Spleen (tissue), 11 donors: Measurements from ENCODE around the gene FKBP4. TPM values are rescaled to one million over a fixed set of nuclear protein-coding genes. Genes with fewer than 3 reads are reported as not detected.

Experiments used
- DNase-seq: peaks from one replicate; pipeline ENCODE4 v3.0.0-alpha.2; 2020
- H3K27ac ChIP-seq, 8 donors: fragments of 200-600 bp; sonication (generic) in 7 of 8; 1 replicate in 4 of 8; 2 replicates in 4 of 8; pipeline versions ENCODE4 v1.5.0 to v1.8.0; 2016 to 2021; ENCODE audit warnings: inconsistent platforms in 4 of 8, mild to moderate bottlenecking in 4 of 8, moderate library complexity in 1 of 8
- H3K27me3 ChIP-seq, 7 donors: fragments of 200-600 bp; sonication (generic) in 6 of 7; replicated peaks in 1 of 7; 1 replicate in 4 of 7; 2 replicates in 3 of 7; pipeline versions ENCODE4 v1.5.0 to v1.8.0; 2016 to 2021; ENCODE audit warnings: inconsistent platforms in 3 of 7, mild to moderate bottlenecking in 1 of 7
- H3K36me3 ChIP-seq, 6 donors: fragments of 200-600 bp; sonication (generic) in 5 of 6; 1 replicate in 4 of 6; 2 replicates in 2 of 6; pipeline versions ENCODE4 v1.5.0 to v1.8.0; 2016 to 2021; ENCODE audit warnings: inconsistent platforms in 2 of 6
- H3K4me1 ChIP-seq, 6 donors: fragments of 200-600 bp; sonication (generic) in 5 of 6; 1 replicate in 3 of 6; 2 replicates in 3 of 6; pipeline versions ENCODE4 v1.5.0 to v1.8.0; 2016 to 2021; ENCODE audit warnings: inconsistent platforms in 3 of 6
- H3K4me3 ChIP-seq, 8 donors: fragments of 200-600 bp; sonication (generic) in 7 of 8; 1 replicate in 4 of 8; 2 replicates in 4 of 8; pipeline versions ENCODE4 v1.5.0 to v1.8.0; 2016 to 2021; ENCODE audit warnings: inconsistent platforms in 4 of 8, mild to moderate bottlenecking in 4 of 8, moderate library complexity in 2 of 8
- H3K9me3 ChIP-seq, 8 donors: fragments of 200-600 bp; sonication (generic) in 7 of 8; 1 replicate in 4 of 8; 2 replicates in 4 of 8; pipeline versions ENCODE4 v1.5.0 to v1.8.0; 2016 to 2021; ENCODE audit warnings: inconsistent platforms in 4 of 8
- POLR2A ChIP-seq, 3 donors: fragments of 450-650 bp; IDR thresholded peaks; one replicate each; pipeline ENCODE4 v1.5.1; 2017; ENCODE audit warnings: antibody characterized with exemption in 3 of 3, mild to moderate bottlenecking in 1 of 3
- POLR2AphosphoS5 ChIP-seq, 3 donors: sonication (generic); formaldehyde crosslinking; IDR thresholded peaks; one replicate each; pipeline ENCODE4 v1.5.1; 2017; ENCODE audit warnings: antibody characterized with exemption in 3 of 3
- WGBS, 5 donors: extraction: QIAGEN DNeasy Blood & Tissue Kit in 3 of 5; methylation state at CpG; one replicate each; pipeline versions ENCODE4 v1.1.5 to v1.1.7; 2013 to 2018; 5-methylcytosine and 5-hydroxymethylcytosine counted together
- intact Hi-C: fragments of 100-400 bp; cut with DNase I; formaldehyde crosslinking; loops from one replicate; pipeline ENCODE4 v1.15.0; 2023; ENCODE audit warnings: low total_unique reads
- polyA plus RNA-seq, 3 donors: library from polyadenylated mRNA; stranded (reverse); fragments of 200-250 nt; gene quantifications; one replicate each; pipeline ENCODE4 v1.2.1, GENCODE V29; 2013
- total RNA-seq, 7 donors: library from RNA; depleted of rRNA in 3 of 7; stranded (reverse); fragments of >200 nt in 3 of 7; fragmentation: NEBNext Ultra II Directional in 4 of 7; extraction: Animal tissue kit (Norgen Biotek cat#: 25700) in 4 of 7; gene quantifications; one replicate each; pipeline versions ENCODE4 v1.1.0 to v1.2.1, GENCODE V29; 2016 to 2021
- TF ChIP-seq, protein P1 (sequence below), 11 experiments: fragments of 200-600 bp in 7 of 11; fragments of 450-650 bp in 4 of 11; sonication (generic) in 4 of 11; IDR thresholded peaks in 8 of 11; conservative IDR thresholded peaks in 3 of 11; 1 replicate in 7 of 11; 2 replicates in 4 of 11; pipeline versions ENCODE4 v1.4.0 to v1.8.0; 2016 to 2021; ENCODE audit warnings: antibody characterized with exemption in 11 of 11, inconsistent platforms in 4 of 11, mild to moderate bottlenecking in 1 of 11
- donor health status: healthy with polysubstance abuse.
- donor health status: DM: no; HTN: no; CAD: no; lungs with moderate emphysema.
- donor health status: DM: no; HTN: no; CAD: no.
- donor health status: Bipolar disorder and iron deficiency.
- donor health status: healthy.
- donor health status: DM: no; HTN: no; CAD: no.
- donor health status: DM: yes; HTN: yes; CAD: no.

Gene FKBP4
- total and polyA plus RNA-seq, 10 donors: 8.3 to 65.6 (median 25.4) TPM

DNA sequence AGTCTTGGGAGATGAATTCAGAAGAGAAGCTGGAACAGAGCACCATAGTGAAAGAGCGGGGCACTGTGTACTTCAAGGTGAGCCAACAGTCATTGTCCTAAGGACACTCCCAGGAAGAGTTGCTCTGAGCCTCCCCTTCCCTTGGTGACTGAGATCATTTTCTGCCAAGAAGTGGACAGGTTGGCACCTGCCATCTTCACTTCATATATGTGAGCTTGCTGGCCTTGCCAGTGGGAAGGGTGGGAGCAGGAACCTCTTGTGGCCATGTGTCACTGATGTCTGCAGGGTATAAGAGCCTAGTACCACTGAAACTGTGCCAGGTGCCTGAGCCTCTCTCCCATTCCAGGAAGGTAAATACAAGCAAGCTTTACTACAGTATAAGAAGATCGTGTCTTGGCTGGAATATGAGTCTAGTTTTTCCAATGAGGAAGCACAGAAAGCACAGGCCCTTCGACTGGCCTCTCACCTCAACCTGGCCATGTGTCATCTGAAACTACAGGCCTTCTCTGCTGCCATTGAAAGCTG is 5.3 kb downstream of the FKBP4 start:
- 90 to 100% (median 97%) methylated on average over 3 of the region's 3 CpGs for WGBS, 5 donors
- TF ChIP-seq POLR2A (IDR thresholded peaks at IDR 0.05) (no peak), POLR2AphosphoS5 (IDR thresholded peaks at IDR 0.05) (no peak)
- TF ChIP-seq, protein P1, sequence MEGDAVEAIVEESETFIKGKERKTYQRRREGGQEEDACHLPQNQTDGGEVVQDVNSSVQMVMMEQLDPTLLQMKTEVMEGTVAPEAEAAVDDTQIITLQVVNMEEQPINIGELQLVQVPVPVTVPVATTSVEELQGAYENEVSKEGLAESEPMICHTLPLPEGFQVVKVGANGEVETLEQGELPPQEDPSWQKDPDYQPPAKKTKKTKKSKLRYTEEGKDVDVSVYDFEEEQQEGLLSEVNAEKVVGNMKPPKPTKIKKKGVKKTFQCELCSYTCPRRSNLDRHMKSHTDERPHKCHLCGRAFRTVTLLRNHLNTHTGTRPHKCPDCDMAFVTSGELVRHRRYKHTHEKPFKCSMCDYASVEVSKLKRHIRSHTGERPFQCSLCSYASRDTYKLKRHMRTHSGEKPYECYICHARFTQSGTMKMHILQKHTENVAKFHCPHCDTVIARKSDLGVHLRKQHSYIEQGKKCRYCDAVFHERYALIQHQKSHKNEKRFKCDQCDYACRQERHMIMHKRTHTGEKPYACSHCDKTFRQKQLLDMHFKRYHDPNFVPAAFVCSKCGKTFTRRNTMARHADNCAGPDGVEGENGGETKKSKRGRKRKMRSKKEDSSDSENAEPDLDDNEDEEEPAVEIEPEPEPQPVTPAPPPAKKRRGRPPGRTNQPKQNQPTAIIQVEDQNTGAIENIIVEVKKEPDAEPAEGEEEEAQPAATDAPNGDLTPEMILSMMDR (IDR thresholded peaks at IDR 0.05 in 8 of 11, conservative IDR thresholded peaks at IDR 0.05 in 3 of 11): no peak
- H3K9me3 ChIP-seq: no peaks in the 10 kb centered on the region
- H3K36me3 ChIP-seq: peaks cover 13 to 83% (median 76%) of the 10 kb centered on the region in 6 donors
- H3K4me1 ChIP-seq: peaks cover 10 to 49% (median 25%) of the 10 kb centered on the region in 6 donors
- intact Hi-C loops: no loop called here
- H3K27ac ChIP-seq: no peak overlapping the region
- H3K27me3 ChIP-seq: no peaks in the 10 kb centered on the region
- no peak overlapping the region for H3K4me3 ChIP-seq
- no peak for DNase-seq

DNA sequence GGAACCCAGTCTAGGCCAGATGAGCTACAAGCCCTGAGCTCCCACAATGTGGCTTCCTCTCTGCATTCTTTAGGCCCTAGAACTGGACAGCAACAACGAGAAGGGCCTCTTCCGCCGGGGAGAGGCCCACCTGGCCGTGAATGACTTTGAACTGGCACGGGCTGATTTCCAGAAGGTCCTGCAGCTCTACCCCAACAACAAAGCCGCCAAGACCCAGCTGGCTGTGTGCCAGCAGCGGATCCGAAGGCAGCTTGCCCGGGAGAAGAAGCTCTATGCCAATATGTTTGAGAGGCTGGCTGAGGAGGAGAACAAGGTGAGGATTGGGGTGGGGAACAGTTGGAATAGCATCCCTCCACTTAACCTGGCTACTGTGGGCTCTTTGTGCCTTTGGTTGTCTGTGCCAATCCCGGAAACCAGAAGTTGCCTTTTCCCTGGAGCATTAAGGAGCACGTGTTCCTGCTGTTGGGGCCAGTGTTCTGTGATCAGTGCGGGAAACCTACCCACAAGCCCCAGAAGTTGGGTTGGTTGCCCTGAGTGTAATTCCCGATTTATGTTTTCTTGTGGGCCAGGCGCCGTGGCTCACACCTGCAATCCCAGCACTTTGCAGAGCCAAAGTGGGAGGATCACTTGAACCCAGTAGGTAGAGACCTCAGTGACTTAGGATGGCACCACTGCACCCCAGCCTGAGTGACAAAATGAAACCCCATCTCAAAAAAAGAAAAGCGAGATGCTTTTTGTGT is 6.4 kb downstream of the FKBP4 start:
- H3K4me1 ChIP-seq: peaks cover 9 to 46% (median 21%) of the 10 kb centered on the region in 6 donors
- intact Hi-C loops: no loop called here
- no peak overlapping the region for H3K27ac ChIP-seq
- peaks cover 13 to 92% (median 76%) of the 10 kb centered on the region in 6 donors for H3K36me3 ChIP-seq
- DNase-seq: peak; percentile 59
- WGBS, 5 donors: 87 to 94% (median 89%) methylated on average over 16 of the region's 16 CpGs
- no peak overlapping the region for H3K4me3 ChIP-seq
- no peaks in the 10 kb centered on the region for H3K27me3 ChIP-seq
- no peak for TF ChIP-seq POLR2AphosphoS5 (IDR thresholded peaks at IDR 0.05)
- no peak for TF ChIP-seq POLR2A (IDR thresholded peaks at IDR 0.05)
- TF ChIP-seq, protein P1 (IDR thresholded peaks at IDR 0.05 in 8 of 11, conservative IDR thresholded peaks at IDR 0.05 in 3 of 11): no peak
- H3K9me3 ChIP-seq: no peaks in the 10 kb centered on the region

DNA sequence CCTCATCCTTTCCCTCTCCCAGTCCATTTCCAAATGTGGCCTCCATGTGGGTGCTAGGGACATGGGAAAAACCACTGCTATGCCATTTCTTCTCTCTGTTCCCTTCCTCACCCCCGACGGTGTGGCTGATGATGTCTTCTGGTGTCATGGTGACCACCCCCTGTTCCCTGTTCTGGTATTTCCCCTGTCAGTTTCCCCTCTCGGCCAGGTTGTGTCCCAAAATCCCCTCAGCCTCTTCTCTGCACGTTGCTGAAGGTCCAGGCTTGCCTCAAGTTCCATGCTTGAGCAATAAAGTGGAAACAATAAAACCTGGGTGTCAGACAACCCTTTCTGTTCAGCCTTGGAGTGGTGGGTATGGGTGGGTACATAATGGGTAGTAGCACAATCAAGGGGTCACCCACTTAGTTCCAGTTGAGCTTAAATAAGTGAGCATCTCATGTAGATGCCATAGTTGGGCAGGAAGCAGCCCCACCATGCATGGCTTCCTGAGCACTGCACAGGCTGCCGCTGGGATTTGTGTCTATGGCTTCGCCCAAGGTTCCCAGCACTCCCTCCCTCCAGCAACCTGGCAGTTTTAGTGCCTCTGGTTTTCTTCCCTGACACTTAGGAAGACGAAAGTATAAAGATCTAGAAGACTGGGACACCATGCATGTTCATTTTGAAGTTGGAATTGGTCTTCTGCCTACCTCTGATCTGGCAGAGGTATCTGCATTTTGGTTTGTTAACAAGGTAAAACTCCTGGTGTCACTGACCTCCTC is 9.0 kb downstream of the FKBP4 start:
- H3K36me3 ChIP-seq: peaks cover 9 to 73% (median 61%) of the 10 kb centered on the region in 6 donors
- H3K4me3 ChIP-seq: no peak overlapping the region
- H3K27me3 ChIP-seq: no peaks in the 10 kb centered on the region
- intact Hi-C loops: no loop called here
- peak; percentile 19 for DNase-seq
- no peak for TF ChIP-seq POLR2AphosphoS5 (IDR thresholded peaks at IDR 0.05)
- TF ChIP-seq POLR2A (IDR thresholded peaks at IDR 0.05): no peak
- TF ChIP-seq, protein P1 (IDR thresholded peaks at IDR 0.05 in 8 of 11, conservative IDR thresholded peaks at IDR 0.05 in 3 of 11): no peak
- H3K27ac ChIP-seq: peak overlapping the region in 4 of 8 donors; percentile 2 to 57 (median 40)
- no peaks in the 10 kb centered on the region for H3K9me3 ChIP-seq
- 62 to 80% (median 73%) methylated on average over 7 of the region's 7 CpGs for WGBS, 5 donors
- peaks cover 0 to 24% (median 4%) of the 10 kb centered on the region in 6 donors for H3K4me1 ChIP-seq
